Measurements from ENCODE around the gene HOXB5. TPM values are rescaled to one million over a fixed set of nuclear protein-coding genes. Genes with fewer than 3 reads are reported as not detected.
A peak's percentile ranks its signal among the peaks of the same experiment; 100 is the strongest.

Gene HOXB5
- total RNA-seq, 1 donor from 2014 or later = 2.4 TPM

DNA sequence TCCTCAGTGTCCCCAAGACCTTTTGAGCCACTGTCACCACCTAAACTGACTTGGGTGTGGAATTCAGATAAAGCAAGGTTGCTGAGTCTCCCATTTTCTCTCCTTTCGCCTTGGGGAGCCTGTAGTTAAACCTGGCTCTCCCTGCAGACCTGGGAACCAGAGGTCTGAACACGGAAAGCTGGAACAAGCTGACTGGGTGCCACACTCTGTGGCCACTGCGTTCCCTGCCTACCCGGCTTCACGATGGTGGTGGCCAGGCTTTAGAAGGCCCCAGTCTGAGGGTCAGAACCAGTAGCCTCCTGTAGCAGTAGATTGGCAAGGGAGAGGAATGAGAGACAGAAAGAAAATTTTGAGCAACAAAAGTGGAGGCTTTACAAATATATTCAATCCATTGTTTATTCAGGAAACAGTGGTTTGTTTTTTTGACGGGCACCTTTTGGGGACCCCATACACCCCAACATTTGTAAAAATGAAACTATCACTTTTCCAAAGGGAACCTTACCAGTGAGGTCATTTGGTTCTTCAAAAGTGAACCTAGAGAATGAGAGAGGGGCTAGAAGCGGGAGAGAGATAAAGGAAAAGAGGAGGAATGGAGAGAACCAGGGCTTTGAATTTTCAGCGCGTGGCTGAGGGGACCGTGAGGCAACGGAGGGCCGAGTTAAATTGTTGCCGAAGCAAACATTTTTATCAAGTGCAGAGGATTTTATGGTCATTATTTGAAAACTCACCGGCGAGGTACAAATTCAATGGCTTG, 23.3 kb upstream of the HOXB5 start:
- DNase-seq (ENCODE audit: low read depth) = no peak

DNA sequence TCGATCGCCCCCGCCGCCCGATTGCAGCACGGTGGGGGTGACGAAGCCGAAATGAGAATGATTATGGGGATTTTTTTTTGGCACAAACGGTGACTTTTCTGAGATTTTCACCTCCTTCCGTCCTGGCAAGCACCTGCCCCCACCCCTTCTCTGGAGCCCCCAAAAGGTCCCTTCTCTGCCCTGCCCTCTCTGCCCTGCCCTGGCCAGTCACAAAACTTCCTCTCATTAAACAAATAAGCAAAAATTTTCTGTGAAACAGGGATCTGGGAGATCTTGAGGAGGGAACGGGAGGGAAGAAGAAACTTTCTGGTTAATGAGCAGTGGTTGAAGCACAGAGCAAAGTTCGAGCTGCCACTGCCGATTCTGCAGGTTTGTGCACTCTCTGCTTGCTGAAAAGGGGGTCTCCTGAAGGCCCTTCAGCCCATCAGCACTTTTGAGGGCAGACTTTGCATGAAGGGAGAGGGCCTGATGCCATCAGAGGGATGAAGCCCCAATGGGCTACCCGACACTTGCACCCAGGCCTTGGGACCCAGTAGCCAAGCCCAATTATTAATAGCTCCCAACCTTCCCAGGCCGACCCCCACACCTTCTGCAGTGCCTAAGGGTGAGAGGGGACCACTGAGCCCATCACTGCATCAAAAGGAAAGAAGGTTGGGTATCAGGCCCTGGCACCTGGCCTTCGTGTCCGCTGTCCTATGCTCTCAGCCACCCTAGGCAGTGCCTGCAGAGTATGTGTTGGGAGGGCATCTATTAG, 22.6 kb upstream of the HOXB5 start:
- no peak for DNase-seq (ENCODE audit: low read depth)

DNA sequence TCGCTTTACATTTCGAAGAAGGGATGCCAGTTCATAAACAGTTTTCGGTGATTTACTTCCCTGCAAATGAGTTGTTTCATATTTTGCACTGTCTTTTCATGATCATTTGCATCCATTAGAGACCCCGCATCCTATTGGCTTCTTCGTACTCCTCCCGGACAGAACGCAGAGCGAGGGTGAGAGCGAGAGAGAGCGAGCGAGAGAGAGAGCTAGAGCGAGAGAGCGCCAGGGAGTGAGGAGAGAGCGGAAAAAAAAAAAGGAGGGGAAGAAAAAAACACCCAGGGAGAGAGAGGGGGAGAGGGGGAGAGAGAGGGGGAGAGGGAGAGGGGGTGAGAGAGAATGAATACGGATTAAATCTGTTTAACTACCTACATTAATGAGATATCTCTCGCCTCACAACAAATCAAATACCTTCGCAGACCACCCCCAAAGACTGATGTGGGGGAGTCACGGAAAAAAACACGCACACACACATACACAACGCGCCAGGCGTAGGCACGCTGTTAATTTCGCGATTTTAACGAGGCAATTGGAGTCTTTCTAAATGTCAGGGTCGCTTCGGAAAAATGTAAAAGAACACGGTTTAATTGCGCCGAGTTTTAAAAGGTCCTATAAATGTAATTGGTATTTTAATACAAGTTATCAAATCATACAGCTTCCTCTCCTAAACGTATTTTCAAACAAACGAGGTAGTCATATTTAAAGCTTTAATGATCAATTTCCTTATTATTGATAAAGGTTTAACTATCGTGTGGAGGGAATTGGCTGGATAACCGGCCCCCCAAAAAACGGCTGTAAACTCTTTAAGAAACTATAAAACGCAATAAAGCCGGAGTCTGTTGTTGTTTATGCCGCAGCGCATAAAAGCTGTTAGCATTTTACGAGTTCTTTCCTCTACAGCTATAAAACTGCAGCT, 21.7 kb upstream of the HOXB5 start, which contains the start of gene HOXB8:
Gene HOXB8, minus strand, starts transcription at position 246 of the 916 bp plus-strand sequence. CDS start 588 bp downstream, outside the sequence.
- DNase-seq (ENCODE audit: low read depth) = peak; percentile 66

DNA sequence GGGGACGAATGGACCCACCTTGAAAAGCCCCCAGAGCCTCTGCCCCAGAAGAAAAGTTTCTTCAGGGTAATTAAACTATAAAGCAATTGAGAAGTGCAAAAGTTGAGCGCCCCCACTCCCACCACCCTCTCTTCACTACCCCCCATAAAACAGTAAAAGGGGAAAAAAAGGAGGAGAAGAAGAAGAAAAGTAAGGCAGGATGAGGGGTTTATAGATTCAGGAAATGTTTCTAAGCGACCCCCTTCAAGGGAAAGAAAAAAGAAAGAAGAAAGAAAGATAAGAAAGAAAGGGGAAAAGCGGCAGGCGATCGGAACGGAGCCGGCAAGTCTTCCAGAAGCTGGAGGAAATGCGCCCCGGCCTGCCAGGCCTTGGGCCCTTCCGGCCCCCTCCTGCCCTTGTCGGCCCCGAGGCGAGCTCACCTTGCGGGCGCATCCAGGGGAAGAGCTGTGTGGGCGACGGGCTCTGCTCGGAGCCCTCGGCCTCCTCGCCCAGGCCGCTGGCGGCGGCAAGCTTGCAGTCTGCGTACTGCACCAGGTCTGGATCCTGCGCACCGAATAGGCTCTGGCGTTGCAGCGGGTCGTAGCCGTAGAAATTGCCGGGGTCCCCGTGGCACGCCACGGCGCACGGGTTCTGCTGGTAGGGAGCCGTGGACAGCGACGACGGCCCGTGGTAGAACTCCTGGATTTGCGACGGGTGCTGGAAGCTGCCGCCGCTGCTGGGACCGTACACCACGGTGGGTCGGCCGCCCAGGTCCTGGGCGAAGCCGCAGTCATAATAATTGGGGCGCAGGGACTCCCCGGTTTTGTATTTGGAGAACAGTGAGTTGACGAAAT, 20.5 kb upstream of the HOXB5 start:
- DNase-seq (ENCODE audit: low read depth) = no peak

DNA sequence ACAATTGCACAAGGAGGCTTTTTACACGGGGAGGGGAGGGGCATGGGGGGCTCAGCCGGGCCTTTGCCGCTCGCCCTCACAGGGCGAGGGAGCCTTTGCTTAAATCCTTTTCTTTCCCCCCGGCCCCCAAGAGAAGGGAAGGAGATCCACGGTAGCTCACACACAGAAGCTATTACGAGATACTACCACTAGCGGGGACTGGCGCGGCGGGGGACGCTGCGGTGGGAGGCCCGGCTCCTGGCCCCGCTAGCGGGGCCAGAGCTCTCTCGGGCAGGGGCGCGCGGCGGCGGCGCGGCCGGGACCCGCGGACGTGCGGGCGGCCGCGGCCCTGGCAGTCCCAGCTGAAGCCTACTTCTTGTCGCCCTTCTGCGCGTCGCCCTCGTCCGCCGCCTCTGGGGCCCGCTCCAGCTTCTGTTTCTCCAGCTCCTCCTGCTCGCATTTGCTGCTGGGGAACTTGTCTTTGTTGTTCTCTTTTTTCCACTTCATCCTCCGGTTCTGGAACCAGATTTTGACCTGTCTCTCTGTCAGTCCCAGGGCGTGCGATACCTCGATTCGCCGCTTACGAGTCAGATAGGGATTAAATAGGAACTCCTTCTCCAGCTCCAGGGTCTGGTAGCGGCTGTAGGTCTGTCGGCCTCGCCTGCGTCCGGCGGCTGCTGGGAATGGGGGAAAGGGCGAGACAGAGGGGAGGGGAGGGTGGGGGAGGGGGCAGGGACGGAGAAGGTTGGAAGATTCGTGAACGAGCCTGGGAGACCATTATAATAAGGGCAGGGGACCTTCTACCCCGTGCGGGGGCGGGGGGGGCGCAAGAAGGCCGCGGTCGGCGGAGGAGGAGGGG, 19.5 kb upstream of the HOXB5 start:
- no peak for DNase-seq (ENCODE audit: low read depth)

DNA sequence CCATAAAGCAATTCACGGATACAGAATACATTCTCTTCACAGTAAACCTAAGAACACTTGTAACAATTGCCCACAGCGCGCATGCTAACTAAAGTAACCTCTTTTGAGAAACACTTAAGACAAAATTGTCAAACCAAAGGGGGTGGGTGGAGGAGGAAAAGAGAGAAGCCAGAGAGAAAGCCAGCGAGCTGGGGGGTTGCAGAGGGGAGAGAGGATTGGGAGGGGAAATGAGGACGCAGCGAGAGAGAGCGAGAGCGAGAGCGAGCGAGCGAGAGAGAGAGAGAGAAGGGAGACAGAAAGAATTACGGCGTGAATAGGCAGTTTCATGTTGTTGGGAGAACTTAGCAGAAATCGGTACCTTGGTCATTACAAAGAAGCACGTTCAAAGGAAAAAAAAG, 18.9 kb upstream of the HOXB5 start:
- no peak for DNase-seq (ENCODE audit: low read depth)

DNA sequence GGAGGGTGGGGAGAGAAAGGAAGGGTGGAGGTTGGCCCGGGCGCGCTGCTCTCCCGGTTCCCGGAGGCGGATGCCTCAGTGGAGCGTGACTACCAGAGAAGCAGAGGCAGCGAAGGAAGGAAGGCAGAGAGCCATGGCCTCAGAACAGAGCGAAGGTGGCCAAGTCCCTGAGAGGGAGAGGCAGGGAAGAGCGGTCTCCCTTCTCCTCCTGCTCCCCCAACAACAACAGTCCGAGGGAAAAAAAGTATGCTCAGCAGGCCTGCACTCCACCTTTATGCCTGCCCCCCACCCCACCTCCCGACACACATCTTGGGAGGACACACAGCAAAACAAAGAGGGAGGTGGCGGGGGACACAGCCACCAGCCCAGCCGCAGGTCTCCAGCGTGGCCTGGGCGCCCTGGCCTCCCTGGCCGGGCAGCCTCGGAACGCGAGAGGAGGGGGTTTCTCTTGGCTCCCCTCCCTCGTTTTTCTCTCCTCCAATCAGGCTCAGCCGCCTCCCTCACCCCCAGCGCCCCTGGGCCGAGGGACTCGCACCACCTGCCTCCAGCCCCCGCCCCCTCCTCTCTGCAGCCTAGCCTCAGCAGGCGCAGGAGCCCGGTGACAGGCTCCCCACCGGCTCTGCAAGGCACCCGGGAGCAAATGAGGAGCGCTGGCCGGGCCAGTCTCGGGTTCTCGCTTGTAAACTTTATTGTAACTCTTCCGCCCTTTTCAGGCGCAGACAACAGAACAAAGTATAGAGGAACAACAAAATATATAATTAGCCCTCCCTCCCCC, 18.3 kb upstream of the HOXB5 start:
- DNase-seq (ENCODE audit: low read depth) = peak; percentile 60

DNA sequence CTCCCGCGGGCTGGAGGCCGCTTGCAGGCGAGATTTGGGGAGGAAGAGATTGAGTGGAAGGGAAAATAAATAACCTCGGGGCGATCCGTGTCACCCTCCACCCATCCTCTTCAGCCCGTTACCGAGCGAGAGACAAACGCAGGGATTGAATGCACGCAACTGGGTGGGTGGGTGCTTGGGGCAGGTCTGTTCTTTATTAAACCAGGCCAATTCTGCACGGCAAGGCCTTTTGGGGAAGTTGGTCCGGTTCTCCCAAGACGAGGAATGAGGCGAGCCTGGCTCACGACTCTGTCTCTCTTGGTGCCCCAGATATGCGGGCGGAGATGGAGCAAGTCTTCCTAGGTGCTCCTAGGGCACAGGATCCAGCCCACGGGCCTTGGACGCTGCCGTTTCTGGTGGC, 17.6 kb upstream of the HOXB5 start:
- DNase-seq (ENCODE audit: low read depth) = no peak

DNA sequence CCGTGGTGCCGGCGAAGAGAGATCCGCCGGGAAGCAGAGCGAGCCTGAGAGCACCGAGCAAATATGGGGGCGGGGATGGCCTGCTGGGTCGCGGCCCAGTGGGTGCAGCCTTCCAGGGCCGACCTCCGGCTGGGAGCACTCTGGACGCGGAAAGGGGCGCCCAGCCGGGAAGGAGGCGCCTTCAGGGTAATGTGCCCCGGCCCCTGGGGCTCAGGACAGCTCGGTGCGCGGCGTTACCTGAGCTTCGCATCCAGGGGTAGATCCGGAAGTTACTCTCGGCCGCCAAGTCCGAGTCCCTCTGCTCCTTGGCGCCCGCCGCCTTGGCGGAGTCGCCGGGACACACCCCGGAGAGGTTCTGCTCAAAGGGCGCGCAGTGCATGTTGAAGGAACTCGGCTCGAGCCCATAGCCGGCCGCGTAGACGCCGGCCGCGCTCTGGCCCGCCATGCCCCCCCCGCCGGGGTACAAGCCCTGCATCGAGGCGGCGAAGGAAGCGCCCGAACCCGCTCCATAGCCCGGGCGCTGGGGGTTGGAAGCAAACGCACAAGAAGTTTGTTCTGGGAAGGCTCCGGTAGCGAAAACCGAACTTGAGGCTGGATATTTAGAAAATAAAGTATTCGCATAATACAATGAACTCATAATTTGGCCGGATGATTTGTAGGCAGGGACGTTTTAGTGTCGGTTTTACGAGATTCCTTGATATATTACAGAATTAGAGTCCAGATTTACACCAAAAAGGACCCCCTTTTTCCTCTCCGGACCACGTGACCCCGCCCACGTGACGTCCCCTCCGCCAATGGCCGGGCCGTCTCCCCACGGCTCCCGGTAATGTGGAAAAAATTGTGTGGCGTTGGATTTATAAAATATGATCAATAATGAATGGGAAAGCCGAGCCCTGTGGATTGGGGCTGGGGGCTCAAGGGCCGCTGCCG, 17.0 kb upstream of the HOXB5 start, which contains the start of gene HOXB7:
Gene HOXB7, minus strand, starts transcription at position 736 of the 930 bp plus-strand sequence. Its CDS starts 99 bp downstream, at position 637.
- no peak for DNase-seq (ENCODE audit: low read depth)

DNA sequence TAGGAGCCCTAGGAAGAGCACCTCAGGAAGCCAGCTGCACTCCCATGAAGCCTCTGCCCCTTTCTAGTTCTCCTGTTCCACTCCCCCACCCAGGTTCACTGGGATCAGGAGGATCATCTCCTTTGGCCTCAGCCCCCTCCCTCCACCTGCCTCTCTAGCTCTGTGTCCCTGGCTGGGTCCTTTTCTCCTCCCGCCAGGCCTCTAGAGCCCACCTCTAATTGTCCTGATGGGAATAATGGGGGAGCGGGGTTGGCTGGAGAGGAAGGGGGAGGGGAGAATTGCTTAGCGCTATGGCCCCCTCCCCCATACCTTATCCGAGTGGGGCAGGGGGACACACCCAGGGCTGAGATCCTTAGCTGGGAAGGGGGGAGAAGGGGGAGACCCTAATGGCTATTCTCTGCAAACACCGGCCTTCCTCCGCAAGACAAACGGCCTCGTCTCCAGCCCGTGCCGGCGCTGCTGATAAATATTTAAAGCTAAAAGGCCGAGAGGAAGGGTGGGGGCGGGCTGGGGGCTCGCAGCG, 16.2 kb upstream of the HOXB5 start:
- no peak for DNase-seq (ENCODE audit: low read depth)

DNA sequence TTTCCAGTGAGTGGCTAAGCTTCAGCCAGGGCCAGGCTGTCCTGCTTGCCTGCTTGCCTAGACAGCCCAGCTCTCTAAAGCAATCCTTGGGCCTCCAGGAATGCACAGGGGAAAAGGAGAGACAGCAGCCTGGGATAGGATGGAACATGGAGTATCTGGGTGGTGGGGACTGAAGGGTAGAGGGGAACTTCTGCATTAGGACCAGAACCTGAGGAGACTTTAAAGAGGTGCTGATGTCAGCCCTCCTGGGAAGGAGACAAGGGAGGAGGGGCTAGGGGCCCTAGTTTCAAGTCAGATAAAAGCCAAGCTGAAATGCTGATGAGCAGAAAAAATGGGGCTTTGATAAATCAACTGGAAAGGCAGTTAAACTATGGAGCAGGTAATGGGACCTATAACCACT, 15.5 kb upstream of the HOXB5 start:
- DNase-seq (ENCODE audit: low read depth) = no peak

DNA sequence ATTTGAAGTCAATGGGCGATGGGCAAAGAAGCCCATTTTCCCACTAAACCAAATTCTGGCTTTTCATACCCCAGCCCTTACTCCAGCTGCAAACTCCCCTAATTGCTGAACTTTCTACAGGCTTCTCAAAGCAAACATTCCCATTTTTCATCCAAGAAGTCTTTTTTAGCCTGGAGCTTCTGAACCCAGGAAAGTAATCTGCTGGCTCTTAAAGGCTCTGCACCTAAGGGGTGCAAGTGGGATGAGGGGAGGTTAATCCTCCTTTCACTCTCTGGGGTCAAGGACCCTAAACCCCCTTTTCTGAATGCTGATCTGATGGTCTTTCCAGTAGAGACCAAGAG, 14.9 kb upstream of the HOXB5 start:
- DNase-seq (ENCODE audit: low read depth) = no peak

DNA sequence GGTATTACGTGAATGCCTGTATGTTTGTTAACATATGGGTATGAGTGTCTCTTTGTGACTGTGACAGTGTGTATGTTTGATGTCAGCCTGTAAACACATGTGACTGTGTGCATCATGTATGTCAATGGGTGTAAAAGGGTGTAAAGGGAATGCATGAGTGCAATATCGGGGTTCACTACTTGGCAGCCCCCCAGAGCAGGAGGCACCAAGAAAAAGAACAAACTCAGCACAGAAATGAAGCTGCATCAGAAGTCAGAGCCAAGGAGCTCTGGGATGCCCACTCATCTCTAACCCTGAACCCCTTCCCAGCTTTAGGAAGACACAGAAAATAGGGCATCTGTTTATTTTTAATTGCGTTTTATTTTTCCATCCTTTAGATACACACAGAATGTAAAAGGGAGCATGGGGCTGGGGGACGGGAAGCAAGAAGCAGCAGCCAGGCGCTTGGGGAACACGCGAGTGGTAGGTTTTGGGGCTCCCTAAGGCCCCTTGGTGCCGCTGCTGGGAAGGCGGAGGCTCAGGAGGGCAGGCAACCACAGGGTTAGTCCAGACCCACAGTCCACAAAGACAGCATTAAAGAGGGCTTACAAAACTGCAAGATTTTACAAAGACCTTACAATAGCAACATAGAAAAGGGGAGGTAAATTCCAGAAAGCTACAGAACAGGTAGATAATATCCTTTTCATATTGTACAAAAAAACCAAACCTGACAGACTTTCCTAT, 13.5 kb upstream of the HOXB5 start:
- no peak for DNase-seq (ENCODE audit: low read depth)

DNA sequence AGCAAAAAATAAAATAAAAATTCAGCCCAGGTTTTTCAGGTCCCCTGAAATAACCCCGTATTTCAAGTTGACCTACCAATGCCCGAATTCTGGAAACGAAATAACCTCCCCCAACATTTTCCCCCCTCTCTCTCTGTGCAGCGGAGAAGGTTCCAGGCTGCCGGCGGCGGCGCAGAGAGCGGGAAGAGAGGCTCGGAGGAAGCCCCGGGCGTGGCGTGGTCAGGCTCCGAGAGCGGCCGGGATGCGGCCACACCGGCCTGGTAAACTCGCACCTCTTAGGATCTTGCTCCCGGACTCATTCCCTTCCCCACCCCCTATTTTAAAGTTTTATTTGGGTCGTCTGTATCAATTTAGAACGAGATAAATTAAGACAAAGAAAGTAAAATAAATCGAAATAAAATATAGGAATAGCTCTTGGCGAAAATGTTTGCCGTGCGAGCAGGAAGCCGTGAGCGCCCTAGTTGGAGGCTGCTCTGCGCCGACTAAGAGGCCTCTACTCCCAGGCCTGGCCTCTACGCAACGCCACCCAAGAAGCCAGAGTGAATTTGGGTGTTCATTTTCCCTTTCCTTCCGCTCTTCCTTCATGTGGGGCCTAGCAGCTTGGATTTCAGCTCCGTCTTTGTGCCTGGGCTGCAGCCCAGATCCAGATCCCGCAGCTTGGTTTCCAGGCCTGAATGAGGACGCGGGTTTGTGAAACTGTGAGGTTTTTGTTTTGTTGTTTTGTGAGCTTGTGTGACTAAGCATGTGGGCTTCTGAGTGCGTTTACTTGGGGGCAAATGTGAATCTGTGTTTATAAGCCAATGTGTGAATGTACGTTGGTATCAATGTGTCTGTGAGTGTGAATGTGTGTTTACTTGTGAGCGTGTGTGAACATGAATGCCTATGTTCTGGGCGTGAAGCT, 12.7 kb upstream of the HOXB5 start:
- no peak for DNase-seq (ENCODE audit: low read depth)

DNA sequence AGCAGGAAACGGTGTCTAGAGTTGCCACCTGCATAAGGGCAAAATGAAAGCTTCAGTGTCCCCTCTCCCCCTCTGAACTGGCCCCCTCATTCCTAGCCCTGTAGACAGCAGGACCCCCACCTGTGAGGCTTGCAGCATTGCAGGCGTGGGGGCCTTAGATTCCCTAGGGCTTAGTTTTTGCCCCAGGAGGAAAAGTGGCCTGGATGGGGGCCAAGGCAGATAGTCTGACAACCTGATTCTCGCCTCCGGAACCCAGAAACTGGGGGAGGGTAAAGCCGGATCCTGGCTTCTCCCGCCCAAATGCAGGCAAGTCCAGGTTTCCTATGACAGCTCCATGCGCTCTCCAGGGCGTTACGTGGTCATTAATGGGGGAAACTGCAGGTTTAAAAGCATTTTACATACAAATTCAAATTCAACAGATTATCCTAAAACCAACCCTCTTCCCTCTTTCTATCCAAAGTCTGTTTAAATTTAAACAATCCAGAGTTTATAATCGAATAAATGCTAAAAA, 11.9 kb upstream of the HOXB5 start:
- DNase-seq (ENCODE audit: low read depth) = no peak

DNA sequence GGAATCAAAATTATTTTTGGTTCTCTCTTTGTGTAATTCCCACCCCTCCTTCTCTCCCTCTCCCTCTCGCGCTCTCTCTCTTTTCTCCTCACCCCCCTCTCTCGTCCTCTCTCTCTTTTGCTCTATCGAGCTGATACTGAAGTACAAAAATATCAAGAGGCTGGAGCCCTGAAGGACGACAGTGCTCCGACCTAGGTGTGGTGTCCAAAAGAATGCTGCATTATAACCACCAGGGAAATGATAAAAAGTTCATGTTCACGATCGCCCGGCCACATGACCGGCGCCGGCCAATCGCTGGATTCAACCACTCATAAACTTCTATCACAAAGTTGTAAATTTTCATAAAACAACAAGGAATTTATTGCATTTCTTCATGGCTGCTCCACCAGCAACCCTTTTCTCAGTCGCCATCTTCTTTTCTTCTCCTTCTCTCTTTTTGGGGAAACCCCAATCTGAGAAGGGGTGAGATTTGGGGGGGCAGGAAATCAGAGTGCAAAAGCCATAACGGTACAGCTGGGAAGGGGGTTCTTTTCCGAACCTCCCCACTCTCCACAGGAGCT, 11.3 kb upstream of the HOXB5 start, which contains the start of gene HOXB6:
Gene HOXB6, minus strand, starts transcription at position 217 of the 560 bp plus-strand sequence. CDS start 6,836 bp downstream, outside the sequence.
- DNase-seq (ENCODE audit: low read depth) = peak; percentile 78
